ENCODE measurements around the gene SF3B2.

SF3B2 gene

DNA sequence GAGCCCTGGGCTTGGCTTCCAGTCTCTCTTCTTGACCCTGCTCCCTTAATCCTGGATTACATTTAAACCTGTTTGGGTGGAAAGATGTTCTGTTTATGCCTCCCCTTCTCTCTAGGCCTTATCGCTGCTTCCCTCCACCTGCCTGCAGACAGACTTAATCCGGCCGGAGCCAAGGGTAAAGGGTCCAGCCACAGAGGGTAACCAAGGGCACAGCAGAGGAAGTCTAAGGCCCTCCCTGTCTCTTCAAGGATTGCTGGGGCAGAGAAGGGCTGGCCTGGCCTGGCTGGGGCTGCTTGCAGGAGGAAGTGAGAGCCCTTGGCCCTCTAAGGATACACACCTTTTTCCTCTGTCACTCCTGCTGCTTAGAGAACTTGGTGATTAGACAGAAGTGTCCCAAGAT, 5.3 kb upstream of the SF3B2 start:
- H3K27ac ChIP-seq = no peak overlapping the region
- no peak for TF ChIP-seq CTCF (conservative IDR thresholded peaks at IDR 0.05)

- TF ChIP-seq CTCF (conservative IDR thresholded peaks at IDR 0.05) = no peak
- no peak overlapping the region for H3K27ac ChIP-seq
Measured at GRCh38 chr11:66047541-66048365, 4.4 kb upstream of the SF3B2 start.

DNA sequence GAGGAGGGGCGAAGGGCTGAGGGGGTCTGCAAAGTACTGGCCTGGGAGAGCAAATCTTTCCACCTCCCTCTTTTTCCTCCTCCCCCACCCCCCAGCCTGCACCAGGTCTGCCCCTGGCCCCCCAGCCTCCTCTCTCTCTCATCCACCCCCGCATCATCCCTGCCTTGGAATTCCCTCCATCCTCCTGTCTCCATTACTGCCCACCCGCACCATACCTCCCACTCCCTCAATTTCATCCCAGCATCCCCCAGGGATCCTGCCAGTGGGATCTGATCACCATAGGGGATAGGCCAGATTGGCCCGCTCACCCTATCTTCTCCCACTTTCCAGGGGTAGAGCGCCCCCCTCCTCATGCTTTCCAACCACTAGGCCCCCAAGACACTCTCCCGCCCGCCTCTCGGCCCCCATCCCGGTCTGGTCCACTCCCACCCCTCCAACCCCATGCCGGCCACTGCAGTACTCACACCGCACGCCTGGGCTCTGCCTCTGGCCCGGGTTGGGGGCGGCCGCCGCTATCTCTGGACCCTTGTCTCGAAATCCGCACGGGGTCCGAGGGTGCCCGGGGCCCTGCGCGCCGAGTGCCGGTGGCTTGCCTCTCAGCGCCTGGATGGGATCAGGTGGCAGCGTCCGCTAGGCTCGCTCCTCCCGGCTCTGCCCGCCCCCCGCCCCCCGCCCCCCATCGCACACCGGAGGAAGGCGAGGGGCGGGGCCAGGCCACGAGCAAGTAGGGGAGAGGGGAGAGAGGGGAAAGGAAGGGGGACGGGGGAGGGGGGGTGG, 3.4 kb upstream of the SF3B2 start, which contains the start of gene GAL3ST3:
Gene GAL3ST3, minus strand, starts transcription at position 615 of the 777 bp plus-strand sequence. CDS start 3,746 bp downstream, outside the sequence.
- no peak for TF ChIP-seq CTCF (conservative IDR thresholded peaks at IDR 0.05)

GRCh38 chr11:66050581-66051231, 1.5 kb upstream of the SF3B2 start:
- no peak; the same call in 1 of the 2 replicates for TF ChIP-seq CTCF (conservative IDR thresholded peaks at IDR 0.05)
- peak overlapping the region; percentile 97 for H3K27ac ChIP-seq

More for the DNA sequence above, 3.4 kb upstream of the SF3B2 start, which contains the start of gene GAL3ST3:
- peak within 1 kb of the TSS; percentile 97 for H3K27ac ChIP-seq

- no peak for TF ChIP-seq CTCF (conservative IDR thresholded peaks at IDR 0.05)
- H3K27ac ChIP-seq = peak overlapping the region; percentile 97
Measured at GRCh38 chr11:66051371-66051765, 796 bp upstream of the SF3B2 start.

DNA sequence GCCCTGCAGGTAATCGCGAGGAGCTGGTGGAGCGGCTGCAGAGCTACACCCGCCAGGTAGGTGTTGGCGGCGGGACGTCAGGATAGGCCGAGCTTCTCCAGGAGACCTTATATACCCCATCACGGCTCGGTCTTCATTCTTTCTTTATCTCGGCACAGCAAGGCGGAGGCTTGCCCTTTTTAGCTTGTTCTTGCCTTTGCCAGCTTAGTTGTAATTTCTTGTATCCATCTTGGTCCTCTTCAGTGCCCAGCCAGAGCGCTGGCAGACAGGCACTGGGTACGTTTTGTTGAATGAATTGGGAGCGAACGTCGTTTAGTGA, 459 bp downstream of the SF3B2 start:
- no peak for TF ChIP-seq CTCF (conservative IDR thresholded peaks at IDR 0.05)
- H3K27ac ChIP-seq = peak overlapping the region; percentile 97

DNA sequence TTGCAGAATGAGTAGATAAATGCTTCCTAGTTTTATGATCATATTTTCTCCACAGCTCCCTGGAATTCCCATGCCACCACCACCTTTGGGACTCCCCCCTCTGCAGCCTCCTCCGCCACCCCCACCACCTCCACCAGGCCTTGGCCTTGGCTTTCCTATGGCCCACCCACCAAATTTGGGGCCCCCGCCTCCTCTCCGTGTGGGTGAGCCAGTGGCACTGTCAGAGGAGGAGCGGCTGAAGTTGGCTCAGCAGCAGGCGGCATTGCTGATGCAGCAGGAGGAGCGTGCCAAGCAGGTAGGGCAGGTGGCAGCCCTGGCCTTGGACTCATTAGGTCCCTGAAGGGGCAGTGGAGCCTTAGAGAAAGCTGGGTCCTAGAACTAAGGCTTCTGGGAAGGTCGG, 2.9 kb downstream of the SF3B2 start:
- H3K27ac ChIP-seq = no peak overlapping the region
- no peak for TF ChIP-seq CTCF (conservative IDR thresholded peaks at IDR 0.05)

Measured in VCaP (cell line).